Activated naive CD4-positive, alpha-beta T cell treated with anti-CD3 and anti-CD28 coated beads for 36 hours (primary cell): Measurements from ENCODE around the gene FARP1. TPM values are rescaled to one million over a fixed set of nuclear protein-coding genes. Genes with fewer than 3 reads are reported as not detected.

Experiments used
- CTCF ChIA-PET: fragments of 350-600 bp; sonication (Branson Sonifier 250); formaldehyde crosslinking; loops from one replicate; lab custom pipeline; 2021; ENCODE audit warnings: antibody characterized with exemption; lab: Charles Lee
- DNase-seq: peaks from one replicate; pipeline ENCODE4 v3.0.0-alpha.2; 2020
- H3K27ac Mint-ChIP-seq: one replicate; pipeline ENCODE4 v1.8.0; 2021; ENCODE audit warnings: mild to moderate bottlenecking, mixed read lengths
- H3K27me3 Mint-ChIP-seq: one replicate; pipeline ENCODE4 v1.8.0; 2021; ENCODE audit warnings: low read depth, mixed read lengths
- H3K36me3 Mint-ChIP-seq: one replicate; pipeline ENCODE4 v1.8.0; 2021; ENCODE audit warnings: low read depth, mixed read lengths
- H3K4me1 Mint-ChIP-seq: one replicate; pipeline ENCODE4 v1.8.0; 2021; ENCODE audit warnings: low read depth, mixed read lengths
- H3K4me3 Mint-ChIP-seq: one replicate; pipeline ENCODE4 v1.8.0; 2021; ENCODE audit warnings: mild to moderate bottlenecking, moderate library complexity, mixed read lengths
- H3K9me3 Mint-ChIP-seq: one replicate; pipeline ENCODE4 v1.8.0; 2021; ENCODE audit warnings: mixed read lengths
- intact Hi-C: fragments of 100-400 bp; cut with micrococcal nuclease; formaldehyde crosslinking; loops from one replicate; pipeline ENCODE4 v1.15.1; 2023
- total RNA-seq, 2 experiments: library from RNA; stranded (reverse); gene quantifications; one replicate each; pipeline ENCODE4 v1.2.3, GENCODE V29; 2021

The FARP1 gene
- total RNA-seq, 2 experiments from 2014 or later, result 0.27 to 0.38 TPM

GRCh38 chr13:98439896-98440295 is 297.0 kb downstream of the FARP1 start:
- no peaks in the 10 kb centered on the region for H3K27me3 Mint-ChIP-seq
- intact Hi-C loops, result no loop called here
- no peaks in the 10 kb centered on the region for H3K36me3 Mint-ChIP-seq
- H3K4me1 Mint-ChIP-seq, result peaks cover under 1% of the 10 kb centered on the region
- CTCF ChIA-PET, result interaction anchor here (9.3 kb wide), 1 partner anchor 213 kb away, joined by 160 read pairs; no protein-coding TSS in a partner anchor
- H3K9me3 Mint-ChIP-seq, result no peaks in the 10 kb centered on the region
- no peak for DNase-seq
- no peak overlapping the region for H3K27ac Mint-ChIP-seq
- H3K4me3 Mint-ChIP-seq, result no peak overlapping the region

- Mint-ChIP-seq H3K36me3 (no peaks in the 10 kb centered on the region), H3K4me3 (no peak overlapping the region), H3K27me3 (no peaks in the 10 kb centered on the region), H3K4me1 (peaks cover 7% of the 10 kb centered on the region), H3K27ac (no peak overlapping the region), H3K9me3 (no peaks in the 10 kb centered on the region)
- intact Hi-C loops, result no loop called here
- CTCF ChIA-PET, result interaction anchor here (9.3 kb wide), 1 partner anchor 212 kb away, joined by 160 read pairs; no protein-coding TSS in a partner anchor
- DNase-seq, result no peak
Observed at GRCh38 chr13:98440390-98441055, 297.6 kb downstream of the FARP1 start.

- Mint-ChIP-seq H3K9me3 (no peaks in the 10 kb centered on the region), H3K4me1 (peaks cover 12% of the 10 kb centered on the region), H3K27me3 (no peaks in the 10 kb centered on the region), H3K36me3 (no peaks in the 10 kb centered on the region), H3K4me3 (no peak overlapping the region), H3K27ac (no peak overlapping the region)
- DNase-seq, result no peak
- intact Hi-C loops, result no loop called here
- CTCF ChIA-PET, result interaction anchor here (0.9 to 9.3 kb wide), 2 partner anchors 211 to 232 kb away, joined by 3 to 160 read pairs; no protein-coding TSS in a partner anchor
Observed at GRCh38 chr13:98441056-98441676, 298.3 kb downstream of the FARP1 start.

- CTCF ChIA-PET, result interaction anchor here (0.9 to 9.3 kb wide), 2 partner anchors 210 to 231 kb away, joined by 3 to 160 read pairs; no protein-coding TSS in a partner anchor
Observed at GRCh38 chr13:98442391-98443230, 299.7 kb downstream of the FARP1 start.

GRCh38 chr13:98443329-98443728 is 300.4 kb downstream of the FARP1 start:
- H3K4me3 Mint-ChIP-seq, result no peak overlapping the region
- CTCF ChIA-PET, result interaction anchor here (3.5 to 9.3 kb wide), 3 partner anchors 13 to 229 kb away, joined by 30 to 160 read pairs (median 67); no protein-coding TSS in a partner anchor
- intact Hi-C loops, result no loop called here

More at GRCh38 chr13:98442391-98443230, 299.7 kb downstream of the FARP1 start:
- H3K4me3 Mint-ChIP-seq, result no peak overlapping the region
- no peak overlapping the region for H3K27ac Mint-ChIP-seq
- no peaks in the 10 kb centered on the region for H3K27me3 Mint-ChIP-seq
- H3K4me1 Mint-ChIP-seq, result peaks cover 12% of the 10 kb centered on the region
- intact Hi-C loops, result no loop called here
- no peak for DNase-seq
- no peaks in the 10 kb centered on the region for H3K9me3 Mint-ChIP-seq
- no peaks in the 10 kb centered on the region for H3K36me3 Mint-ChIP-seq

GRCh38 chr13:98443800-98444325 is 301.0 kb downstream of the FARP1 start:
- Mint-ChIP-seq H3K4me3 (no peak overlapping the region), H3K27ac (no peak overlapping the region), H3K27me3 (no peaks in the 10 kb centered on the region), H3K9me3 (no peaks in the 10 kb centered on the region), H3K36me3 (no peaks in the 10 kb centered on the region), H3K4me1 (peaks cover 12% of the 10 kb centered on the region)
- intact Hi-C loops, result loop anchor here (1.0 kb wide), 1 partner anchor 399 kb away; no protein-coding TSS in a partner anchor
- CTCF ChIA-PET, result interaction anchor here (1.1 to 9.3 kb wide), 7 partner anchors 12 to 228 kb away, joined by 3 to 160 read pairs (median 24); no protein-coding TSS in a partner anchor
- no peak for DNase-seq

More at GRCh38 chr13:98443329-98443728, 300.4 kb downstream of the FARP1 start:
- H3K36me3 Mint-ChIP-seq, result no peaks in the 10 kb centered on the region
- no peak overlapping the region for H3K27ac Mint-ChIP-seq
- H3K4me1 Mint-ChIP-seq, result peaks cover 12% of the 10 kb centered on the region
- no peaks in the 10 kb centered on the region for H3K27me3 Mint-ChIP-seq
- DNase-seq, result no peak
- no peaks in the 10 kb centered on the region for H3K9me3 Mint-ChIP-seq

- Mint-ChIP-seq H3K27me3 (no peaks in the 10 kb centered on the region), H3K36me3 (no peaks in the 10 kb centered on the region), H3K9me3 (no peaks in the 10 kb centered on the region), H3K4me3 (no peak overlapping the region), H3K27ac (no peak overlapping the region), H3K4me1 (peaks cover 12% of the 10 kb centered on the region)
- CTCF ChIA-PET, result interaction anchor here (1.1 to 9.3 kb wide), 15 partner anchors 12 to 230 kb away, joined by 3 to 160 read pairs (median 7); partner anchors contain the start of gene STK24
- intact Hi-C loops, result loop anchor here (1.0 kb wide), 1 partner anchor 399 kb away; no protein-coding TSS in a partner anchor
- no peak for DNase-seq
Observed at GRCh38 chr13:98444381-98444780, 301.5 kb downstream of the FARP1 start.

GRCh38 chr13:98445340-98446233 is 302.7 kb downstream of the FARP1 start:
- Mint-ChIP-seq H3K4me1 (peaks cover 17% of the 10 kb centered on the region), H3K27me3 (no peaks in the 10 kb centered on the region), H3K9me3 (no peaks in the 10 kb centered on the region), H3K27ac (peak overlapping the region; percentile 88), H3K36me3 (no peaks in the 10 kb centered on the region), H3K4me3 (no peak overlapping the region)
- DNase-seq, result peak; percentile 85
- intact Hi-C loops, result loop anchor here (1.0 kb wide), 3 partner anchors 64 to 228 kb away; no protein-coding TSS in a partner anchor
- CTCF ChIA-PET, result interaction anchor here (0.6 to 9.3 kb wide), 38 partner anchors 9 to 533 kb away, joined by 3 to 160 read pairs (median 4); partner anchors contain the start of gene STK24

- Mint-ChIP-seq H3K4me3 (no peak overlapping the region), H3K27me3 (no peaks in the 10 kb centered on the region), H3K4me1 (peaks cover 23% of the 10 kb centered on the region), H3K27ac (peak overlapping the region; percentile 88), H3K9me3 (no peaks in the 10 kb centered on the region), H3K36me3 (no peaks in the 10 kb centered on the region)
- CTCF ChIA-PET, result interaction anchor here (0.6 to 9.3 kb wide), 15 partner anchors 10 to 432 kb away, joined by 3 to 160 read pairs (median 10); no protein-coding TSS in a partner anchor
- no peak for DNase-seq
- intact Hi-C loops, result no loop called here
Observed at GRCh38 chr13:98446234-98446621, 303.3 kb downstream of the FARP1 start.

- Mint-ChIP-seq H3K36me3 (peaks cover 3% of the 10 kb centered on the region), H3K4me3 (no peak overlapping the region), H3K27ac (no peak overlapping the region), H3K4me1 (peaks cover 31% of the 10 kb centered on the region), H3K27me3 (no peaks in the 10 kb centered on the region), H3K9me3 (no peaks in the 10 kb centered on the region)
- intact Hi-C loops, result no loop called here
- CTCF ChIA-PET, result interaction anchor here (0.6 to 9.3 kb wide), 6 partner anchors 20 to 706 kb away, joined by 3 to 160 read pairs (median 24); no protein-coding TSS in a partner anchor
- no peak for DNase-seq
Observed at GRCh38 chr13:98447130-98447529, 304.2 kb downstream of the FARP1 start.
